Measurements from ENCODE around the gene SEMA3G. TPM values are rescaled to one million over a fixed set of nuclear protein-coding genes. Genes with fewer than 3 reads are reported as not detected.

The SEMA3G gene
- total RNA-seq, 1 donor from 2014 or later: 9.2 TPM

GRCh38 chr3:52480768-52481715 lies 36.1 kb upstream of the SEMA3G start:
- H3K4me3 ChIP-seq: peak overlapping the region; percentile 21
- intact Hi-C loops (cut with micrococcal nuclease): no loop called here
- peaks cover 43% of the 10 kb centered on the region for H3K4me1 ChIP-seq
- H3K27ac ChIP-seq (replicated peaks): peak overlapping the region; percentile 30
- no peaks in the 10 kb centered on the region for H3K9me3 ChIP-seq (replicated peaks)
- H3K36me3 ChIP-seq: peaks cover 76% of the 10 kb centered on the region
- DNase-seq: no peak
- no peaks in the 10 kb centered on the region for H3K27me3 ChIP-seq (ENCODE audit: low read depth)
- TF ChIP-seq CTCF (IDR thresholded peaks at IDR 0.05; ENCODE audit: borderline replicate concordance): no peak

- Histone ChIP-seq H3K4me1 (peaks cover 36% of the 10 kb centered on the region), H3K36me3 (peaks cover 80% of the 10 kb centered on the region), H3K9me3 (replicated peaks) (no peaks in the 10 kb centered on the region), H3K27ac (replicated peaks) (peak overlapping the region; percentile 30), H3K4me3 (peak overlapping the region; percentile 21), H3K27me3 (ENCODE audit: low read depth) (no peaks in the 10 kb centered on the region)
- intact Hi-C loops (cut with micrococcal nuclease): loop anchor here (10.0 kb wide), 1 partner anchor 65 kb away; no protein-coding TSS in a partner anchor
- DNase-seq: no peak
- no peak for TF ChIP-seq CTCF (IDR thresholded peaks at IDR 0.05; ENCODE audit: borderline replicate concordance)
Measured at GRCh38 chr3:52479877-52480575, 35.1 kb upstream of the SEMA3G start.

- Histone ChIP-seq H3K27ac (replicated peaks) (peak overlapping the region; percentile 30), H3K4me1 (peaks cover 28% of the 10 kb centered on the region), H3K36me3 (peaks cover 87% of the 10 kb centered on the region), H3K9me3 (replicated peaks) (no peaks in the 10 kb centered on the region), H3K27me3 (ENCODE audit: low read depth) (no peaks in the 10 kb centered on the region), H3K4me3 (no peak overlapping the region)
- no peak for TF ChIP-seq CTCF (IDR thresholded peaks at IDR 0.05; ENCODE audit: borderline replicate concordance)
- intact Hi-C loops (cut with micrococcal nuclease): loop anchor here (10.0 kb wide), 1 partner anchor 66 kb away; no protein-coding TSS in a partner anchor
- DNase-seq: no peak
Measured at GRCh38 chr3:52479037-52479876, 34.4 kb upstream of the SEMA3G start.

- Histone ChIP-seq H3K9me3 (replicated peaks) (no peaks in the 10 kb centered on the region), H3K4me1 (peaks cover 18% of the 10 kb centered on the region), H3K27ac (replicated peaks) (no peak overlapping the region), H3K27me3 (ENCODE audit: low read depth) (no peaks in the 10 kb centered on the region), H3K36me3 (peaks cover 99% of the 10 kb centered on the region), H3K4me3 (no peak overlapping the region)
- no peak for TF ChIP-seq CTCF (IDR thresholded peaks at IDR 0.05; ENCODE audit: borderline replicate concordance)
- intact Hi-C loops (cut with micrococcal nuclease): loop anchor here (10.0 kb wide), 1 partner anchor 67 kb away; no protein-coding TSS in a partner anchor
- DNase-seq: no peak
Measured at GRCh38 chr3:52477796-52478095, 32.8 kb upstream of the SEMA3G start.
